WTC11 (cell line): ENCODE data around the gene KCNMA1. TPM values are rescaled to one million over a fixed set of nuclear protein-coding genes. Genes with fewer than 3 reads are reported as not detected.

Experiments used
- ATAC-seq: fragments of 200-7000 bp; cut with Tn5 transposase; 2 replicates; pipeline ENCODE4 v1.10.0; 2021; ENCODE audit warnings: mild to moderate bottlenecking, moderate library complexity
- CTCF ChIA-PET: fragments of 300-600 bp; sonication (Branson Sonifier 250); formaldehyde crosslinking; loops from one replicate; lab custom pipeline; 2021; ENCODE audit warnings: antibody characterized with exemption; lab: Charles Lee
- POLR2A ChIA-PET: fragments of 350-600 bp; sonication (Branson Sonifier 250); formaldehyde crosslinking; loops from one replicate; lab custom pipeline; 2021; ENCODE audit warnings: antibody characterized with exemption; lab: Charles Lee
- DNase-seq: peaks from one replicate; pipeline ENCODE4 v3.0.0; 2021; ENCODE audit warnings: low spot score
- H3K27ac Mint-ChIP-seq: 2 replicates; pipeline ENCODE4 v1.8.0; 2021; ENCODE audit warnings: mixed read lengths
- H3K27me3 Mint-ChIP-seq: 2 replicates; pipeline ENCODE4 v1.8.0; 2021; ENCODE audit warnings: low read depth, mild to moderate bottlenecking, moderate library complexity, mixed read lengths
- H3K36me3 Mint-ChIP-seq: 2 replicates; pipeline ENCODE4 v1.8.0; 2021; ENCODE audit warnings: mixed read lengths
- H3K4me1 Mint-ChIP-seq: 2 replicates; pipeline ENCODE4 v1.8.0; 2022; ENCODE audit warnings: mixed read lengths
- H3K4me3 Mint-ChIP-seq: 2 replicates; pipeline ENCODE4 v1.8.0; 2021; ENCODE audit warnings: mild to moderate bottlenecking, moderate library complexity, mixed read lengths
- H3K9me3 Mint-ChIP-seq: 2 replicates; pipeline ENCODE4 v1.8.0; 2021; ENCODE audit warnings: mixed read lengths
- AR ChIP-seq: fragments of 250-450 bp; sonication (Bioruptor Pico); IDR thresholded peaks from 2 replicates; pipeline ENCODE4 v1.9.0; 2021; ENCODE audit warnings: mild to moderate bottlenecking
- ATF1 ChIP-seq: sonication (generic); formaldehyde crosslinking; IDR thresholded peaks from 2 replicates; pipeline ENCODE4 v1.8.1; 2023; ENCODE audit warnings: mild to moderate bottlenecking, moderate library complexity, missing genetic modification reagents
- CDX4 ChIP-seq: fragments of 250-450 bp; sonication (Bioruptor Pico); IDR thresholded peaks from 2 replicates; pipeline ENCODE4 v1.9.0; 2021; ENCODE audit warnings: moderate library complexity, mild to moderate bottlenecking, inconsistent platforms, borderline replicate concordance
- FOXK1 ChIP-seq: sonication (generic); formaldehyde crosslinking; IDR thresholded peaks from 2 replicates; pipeline ENCODE4 v1.8.0; 2022; ENCODE audit warnings: mild to moderate bottlenecking, moderate library complexity, missing genetic modification reagents
- IRF1 ChIP-seq: sonication (generic); formaldehyde crosslinking; IDR thresholded peaks from 2 replicates; pipeline ENCODE4 v1.8.0; 2023; ENCODE audit warnings: missing genetic modification reagents
- KAT7 ChIP-seq: sonication (generic); formaldehyde crosslinking; IDR thresholded peaks from 2 replicates; pipeline ENCODE4 v1.8.1; 2023; ENCODE audit warnings: missing genetic modification reagents, mild to moderate bottlenecking, borderline replicate concordance
- NFE2L1 ChIP-seq: sonication (generic); formaldehyde crosslinking; IDR thresholded peaks from 2 replicates; pipeline ENCODE4 v1.8.1; 2023; ENCODE audit warnings: missing genetic modification reagents
- NFYB ChIP-seq: sonication (generic); formaldehyde crosslinking; conservative IDR thresholded peaks from 2 replicates; pipeline ENCODE4 v1.8.0; 2022; ENCODE audit warnings: low read depth, missing genetic modification reagents
- NR1H2 ChIP-seq: sonication (generic); formaldehyde crosslinking; IDR thresholded peaks from 2 replicates; pipeline ENCODE4 v1.9.0; 2021; ENCODE audit warnings: mild to moderate bottlenecking, moderate library complexity, missing genetic modification reagents
- NR3C1 ChIP-seq: sonication (generic); formaldehyde crosslinking; conservative IDR thresholded peaks from 2 replicates; pipeline ENCODE4 v1.8.1; 2023; ENCODE audit warnings: low read depth, mild to moderate bottlenecking, missing genetic modification reagents
- STAT6 ChIP-seq: sonication (generic); formaldehyde crosslinking; conservative IDR thresholded peaks from 2 replicates; pipeline ENCODE4 v1.8.1; 2023; ENCODE audit warnings: mild to moderate bottlenecking, low read depth, missing genetic modification reagents, moderate library complexity
- ZBTB43 ChIP-seq: sonication (generic); formaldehyde crosslinking; IDR thresholded peaks from 2 replicates; pipeline ENCODE4 v1.8.1; 2023; ENCODE audit warnings: mild to moderate bottlenecking, missing genetic modification reagents
- total RNA-seq: library from RNA; stranded (reverse); gene quantifications from 3 replicates; pipeline ENCODE4 v1.2.3, GENCODE V29; 2021
- TF ChIP-seq, protein P1 (sequence below): sonication (generic); formaldehyde crosslinking; IDR thresholded peaks from 2 replicates; pipeline ENCODE4 v1.8.1; 2023; ENCODE audit warnings: mild to moderate bottlenecking, moderate library complexity, missing genetic modification reagents

KCNMA1 gene
- total RNA-seq, 1 experiment from 2014 or later, result 7.3 TPM

DNA sequence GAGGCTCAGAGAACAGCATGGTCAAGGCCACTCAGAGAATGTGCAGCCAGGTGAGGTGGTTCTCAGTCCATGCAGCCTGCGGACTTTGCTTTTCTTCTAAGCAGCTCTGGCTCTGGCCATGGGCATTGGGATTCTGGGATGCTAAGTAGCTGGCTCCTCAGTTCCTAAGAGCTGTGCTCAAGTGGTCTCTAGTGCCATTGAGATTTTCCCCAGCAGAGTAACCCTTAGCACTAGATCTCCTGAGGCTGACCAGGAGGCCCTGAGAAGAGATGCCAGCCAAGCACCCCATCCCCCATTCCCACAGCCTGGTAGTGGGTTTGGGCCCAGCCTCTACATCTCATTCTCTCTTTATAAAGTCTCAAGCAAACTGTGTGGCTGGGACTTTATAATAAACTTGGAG, 77.1 kb downstream of the KCNMA1 start (continued):
- TF ChIP-seq ZBTB43 (CRISPR knock-in tag) (no peak), ATF1 (CRISPR knock-in tag) (no peak)
- TF ChIP-seq, protein P1, sequence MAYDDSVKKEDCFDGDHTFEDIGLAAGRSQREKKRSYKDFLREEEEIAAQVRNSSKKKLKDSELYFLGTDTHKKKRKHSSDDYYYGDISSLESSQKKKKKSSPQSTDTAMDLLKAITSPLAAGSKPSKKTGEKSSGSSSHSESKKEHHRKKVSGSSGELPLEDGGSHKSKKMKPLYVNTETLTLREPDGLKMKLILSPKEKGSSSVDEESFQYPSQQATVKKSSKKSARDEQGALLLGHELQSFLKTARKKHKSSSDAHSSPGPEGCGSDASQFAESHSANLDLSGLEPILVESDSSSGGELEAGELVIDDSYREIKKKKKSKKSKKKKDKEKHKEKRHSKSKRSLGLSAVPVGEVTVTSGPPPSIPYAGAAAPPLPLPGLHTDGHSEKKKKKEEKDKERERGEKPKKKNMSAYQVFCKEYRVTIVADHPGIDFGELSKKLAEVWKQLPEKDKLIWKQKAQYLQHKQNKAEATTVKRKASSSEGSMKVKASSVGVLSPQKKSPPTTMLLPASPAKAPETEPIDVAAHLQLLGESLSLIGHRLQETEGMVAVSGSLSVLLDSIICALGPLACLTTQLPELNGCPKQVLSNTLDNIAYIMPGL (CRISPR knock-in tag), result no peak

GRCh38 chr10:77560052-77560451, 77.6 kb downstream of the KCNMA1 start:
- DNase-seq, result no peak
- peaks cover 21% of the 10 kb centered on the region for H3K4me1 Mint-ChIP-seq
- H3K27ac Mint-ChIP-seq, result no peak overlapping the region
- ChIA-PET POLR2A (no interaction called here), CTCF (interaction anchor here (0.6 to 1.1 kb wide), 2 partner anchors 132 to 168 kb away, joined by 3 read pairs; no protein-coding TSS in a partner anchor)
- ATAC-seq, result no peak
- peaks cover 2% of the 10 kb centered on the region; the same call in 1 of the 2 replicates for H3K27me3 Mint-ChIP-seq
- H3K9me3 Mint-ChIP-seq, result no peaks in the 10 kb centered on the region
- H3K36me3 Mint-ChIP-seq, result no peaks in the 10 kb centered on the region
- H3K4me3 Mint-ChIP-seq, result no peak overlapping the region
- TF ChIP-seq FOXK1 (CRISPR knock-in tag) (no peak), NR1H2 (no peak), STAT6 (CRISPR knock-in tag) (no peak)

DNA sequence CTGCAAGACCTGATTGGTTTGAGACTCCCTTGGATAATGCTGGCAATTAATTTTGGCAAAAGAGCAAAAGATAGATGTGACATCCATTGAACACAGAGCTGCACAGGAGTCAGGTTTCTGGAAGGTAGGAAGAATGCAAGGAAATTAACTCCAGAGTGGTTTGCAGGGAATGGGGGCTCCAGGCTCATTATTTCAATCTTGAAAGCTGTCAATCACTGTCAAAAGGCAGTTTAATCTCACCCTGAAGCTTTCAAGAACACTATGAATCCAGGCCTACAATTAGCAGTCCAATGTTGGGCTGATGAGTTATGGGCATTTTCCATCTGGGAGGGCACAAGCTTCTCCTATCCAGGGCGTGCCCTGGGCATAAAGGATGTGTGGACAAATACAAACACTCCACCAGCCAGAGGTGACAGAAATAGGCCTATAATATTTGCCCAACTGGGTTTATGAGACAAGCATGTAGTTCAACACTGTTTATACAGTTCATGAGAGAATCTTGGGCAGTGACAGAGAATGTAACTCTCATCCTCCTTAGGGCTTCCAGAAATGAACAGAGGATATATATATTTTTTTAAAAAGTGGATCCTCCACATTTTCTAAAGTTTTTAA, 80.5 kb downstream of the KCNMA1 start:
- no peak overlapping the region for H3K4me3 Mint-ChIP-seq
- ATAC-seq (no peak), DNase-seq (no peak)
- CTCF ChIA-PET, result no interaction called here
- no peak overlapping the region for H3K27ac Mint-ChIP-seq
- no peak for TF ChIP-seq CDX4 (CRISPR knock-in tag)
- TF ChIP-seq NFYB, result no peak
- TF ChIP-seq NR3C1, result no peak
- no peaks in the 10 kb centered on the region for H3K36me3 Mint-ChIP-seq
- POLR2A ChIA-PET, result no interaction called here
- peaks cover 5% of the 10 kb centered on the region for H3K4me1 Mint-ChIP-seq
- H3K27me3 Mint-ChIP-seq, result no peaks in the 10 kb centered on the region
- no peaks in the 10 kb centered on the region for H3K9me3 Mint-ChIP-seq

DNA sequence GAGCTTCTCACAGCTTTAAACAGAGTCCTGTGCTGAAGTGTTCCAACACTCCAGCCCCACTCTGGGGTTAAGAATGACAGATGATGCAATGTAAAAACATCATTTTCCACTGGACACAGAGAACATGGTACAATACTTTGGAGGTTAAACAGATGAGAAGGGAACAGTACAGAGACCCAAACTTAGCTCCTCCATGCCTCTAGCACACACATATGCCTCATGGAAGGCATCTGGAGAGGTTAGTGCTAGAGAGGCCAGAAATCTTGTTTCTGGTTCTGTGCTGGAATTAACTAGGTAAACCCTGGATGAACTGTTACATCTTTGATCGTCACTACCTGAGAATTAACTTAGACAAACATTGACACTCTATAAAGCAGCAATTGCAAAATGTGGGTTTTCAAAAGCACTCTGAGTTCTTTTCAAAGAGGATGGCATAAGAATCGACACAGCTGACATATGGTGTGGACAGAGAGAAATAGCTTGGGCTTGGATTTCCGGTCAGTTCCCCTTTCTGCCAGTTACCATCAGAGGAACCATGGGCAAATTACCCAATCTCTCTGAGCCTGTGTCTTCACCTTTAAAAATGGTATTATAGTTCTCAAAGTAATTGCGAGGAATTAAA, 81.9 kb downstream of the KCNMA1 start:
- ChIA-PET POLR2A (no interaction called here), CTCF (no interaction called here)
- Mint-ChIP-seq H3K27me3 (no peaks in the 10 kb centered on the region), H3K4me1 (peaks cover 1% of the 10 kb centered on the region; the same call in 1 of the 2 replicates), H3K27ac (no peak overlapping the region), H3K9me3 (no peaks in the 10 kb centered on the region), H3K4me3 (no peak overlapping the region), H3K36me3 (no peaks in the 10 kb centered on the region)
- DNase-seq (no peak), ATAC-seq (no peak)
- TF ChIP-seq NFE2L1 (CRISPR knock-in tag), result no peak
- no peak for TF ChIP-seq IRF1 (CRISPR knock-in tag)
- TF ChIP-seq AR (CRISPR knock-in tag), result no peak
- no peak for TF ChIP-seq STAT6 (CRISPR knock-in tag)
- TF ChIP-seq KAT7 (CRISPR knock-in tag), result no peak
